Spleen (tissue), 7 donors: ENCODE data around the gene TRAF1.

Experiments
- POLR2A ChIP-seq, 3 donors: fragments of 450-650 bp; IDR thresholded peaks; one replicate each; pipeline ENCODE4 v1.5.1; 2017; ENCODE audit warnings: antibody characterized with exemption in 3 of 3, mild to moderate bottlenecking in 1 of 3
- POLR2AphosphoS5 ChIP-seq, 3 donors: sonication (generic); formaldehyde crosslinking; IDR thresholded peaks; one replicate each; pipeline ENCODE4 v1.5.1; 2017; ENCODE audit warnings: antibody characterized with exemption in 3 of 3
- TF ChIP-seq, protein P1 (sequence below), 11 experiments: fragments of 200-600 bp in 7 of 11; fragments of 450-650 bp in 4 of 11; sonication (generic) in 4 of 11; IDR thresholded peaks in 8 of 11; conservative IDR thresholded peaks in 3 of 11; 1 replicate in 7 of 11; 2 replicates in 4 of 11; pipeline versions ENCODE4 v1.4.0 to v1.8.0; 2016 to 2021; ENCODE audit warnings: antibody characterized with exemption in 11 of 11, inconsistent platforms in 4 of 11, mild to moderate bottlenecking in 1 of 11
- donor health status: DM: no; HTN: no; CAD: no; lungs with moderate emphysema.
- donor health status: DM: no; HTN: no; CAD: no.
- donor health status: DM: no; HTN: no; CAD: no.

DNA sequence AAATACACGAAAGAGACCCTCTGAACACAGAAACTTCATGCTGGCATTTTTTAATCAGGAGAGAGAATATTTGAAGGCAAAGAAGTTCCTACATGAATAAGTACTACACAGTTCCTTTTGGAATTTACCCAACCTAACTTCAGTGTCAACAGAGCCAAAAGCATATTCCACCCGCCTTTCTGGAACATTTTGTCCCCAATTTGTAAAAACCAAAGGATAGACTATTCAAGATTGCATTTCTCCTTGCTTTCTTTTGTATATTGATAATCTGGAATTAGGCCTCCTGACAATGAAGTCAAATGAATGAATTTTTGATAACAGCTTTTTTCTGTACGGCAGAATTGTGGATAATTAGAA lies 39.4 kb upstream of the TRAF1 start:
- TF ChIP-seq POLR2AphosphoS5 (IDR thresholded peaks at IDR 0.05) = no peak
- no peak for TF ChIP-seq POLR2A (IDR thresholded peaks at IDR 0.05)
- TF ChIP-seq, protein P1, sequence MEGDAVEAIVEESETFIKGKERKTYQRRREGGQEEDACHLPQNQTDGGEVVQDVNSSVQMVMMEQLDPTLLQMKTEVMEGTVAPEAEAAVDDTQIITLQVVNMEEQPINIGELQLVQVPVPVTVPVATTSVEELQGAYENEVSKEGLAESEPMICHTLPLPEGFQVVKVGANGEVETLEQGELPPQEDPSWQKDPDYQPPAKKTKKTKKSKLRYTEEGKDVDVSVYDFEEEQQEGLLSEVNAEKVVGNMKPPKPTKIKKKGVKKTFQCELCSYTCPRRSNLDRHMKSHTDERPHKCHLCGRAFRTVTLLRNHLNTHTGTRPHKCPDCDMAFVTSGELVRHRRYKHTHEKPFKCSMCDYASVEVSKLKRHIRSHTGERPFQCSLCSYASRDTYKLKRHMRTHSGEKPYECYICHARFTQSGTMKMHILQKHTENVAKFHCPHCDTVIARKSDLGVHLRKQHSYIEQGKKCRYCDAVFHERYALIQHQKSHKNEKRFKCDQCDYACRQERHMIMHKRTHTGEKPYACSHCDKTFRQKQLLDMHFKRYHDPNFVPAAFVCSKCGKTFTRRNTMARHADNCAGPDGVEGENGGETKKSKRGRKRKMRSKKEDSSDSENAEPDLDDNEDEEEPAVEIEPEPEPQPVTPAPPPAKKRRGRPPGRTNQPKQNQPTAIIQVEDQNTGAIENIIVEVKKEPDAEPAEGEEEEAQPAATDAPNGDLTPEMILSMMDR (IDR thresholded peaks at IDR 0.05 in 8 of 11, conservative IDR thresholded peaks at IDR 0.05 in 3 of 11) = no peak
